Lung (tissue), 12 donors: Measurements from ENCODE around the gene FLVCR2. TPM values are rescaled to one million over a fixed set of nuclear protein-coding genes. Genes with fewer than 3 reads are reported as not detected.

Experiments used
- ATAC-seq: fragments of 200-7000 bp; cut with Tn5 transposase; one replicate; pipeline ENCODE4 v1.9.1; 2020; ENCODE audit warnings: moderate number of reproducible peaks; ENCODE audit not compliant: insufficient read depth, low FRiP score
- DNase-seq, 3 donors: peaks; one replicate each; pipeline ENCODE4 v3.0.0-alpha.2; 2013 to 2017
- H3K27ac ChIP-seq, 2 donors: one replicate each; pipeline ENCODE4 v1.5.1; 2013; ENCODE audit warnings: mild to moderate bottlenecking in 2 of 2, moderate library complexity in 2 of 2, control low read depth in 1 of 2, inconsistent platforms in 1 of 2, low read depth in 1 of 2, low read length in 1 of 2
- H3K27me3 ChIP-seq, 3 donors: one replicate each; pipeline ENCODE4 v1.5.1; 2013; ENCODE audit warnings: low read length in 2 of 3; ENCODE audit not compliant: control insufficient read depth in 3 of 3, insufficient read depth in 3 of 3
- H3K36me3 ChIP-seq, 4 donors: one replicate each; pipeline ENCODE4 v1.5.1; 2013; ENCODE audit warnings: low read length in 4 of 4, mild to moderate bottlenecking in 1 of 4, moderate library complexity in 1 of 4; ENCODE audit not compliant: control insufficient read depth in 4 of 4, insufficient read depth in 4 of 4
- H3K4me1 ChIP-seq, 5 donors: one replicate each; pipeline ENCODE4 v1.5.1; 2013; ENCODE audit warnings: low read length in 5 of 5, mild to moderate bottlenecking in 2 of 5, moderate library complexity in 1 of 5; ENCODE audit not compliant: control insufficient read depth in 5 of 5, insufficient read depth in 5 of 5
- H3K4me3 ChIP-seq: one replicate; pipeline ENCODE4 v1.5.1; 2013; ENCODE audit warnings: mild to moderate bottlenecking, control low read depth, moderate library complexity
- H3K9ac ChIP-seq, 2 donors: one replicate each; pipeline ENCODE4 v1.5.1; 2013; ENCODE audit warnings: low read length in 2 of 2, control low read depth in 1 of 2; ENCODE audit not compliant: insufficient read depth in 1 of 2
- H3K9me3 ChIP-seq, 4 donors: one replicate each; pipeline ENCODE4 v1.5.1; 2013; ENCODE audit warnings: low read length in 3 of 4, mild to moderate bottlenecking in 1 of 4, moderate library complexity in 1 of 4; ENCODE audit not compliant: control insufficient read depth in 4 of 4, insufficient read depth in 3 of 4
- WGBS, 2 donors: extraction: QIAGEN DNeasy Blood & Tissue Kit; methylation state at CpG; one replicate each; pipeline ENCODE4 v1.1.7; 2013; 5-methylcytosine and 5-hydroxymethylcytosine counted together
- polyA plus RNA-seq, 2 donors: library from polyadenylated mRNA; stranded (reverse); fragments of 200-250 nt; gene quantifications; one replicate each; pipeline ENCODE4 v1.2.1, GENCODE V29; 2013
- total RNA-seq, 2 donors: library from RNA; depleted of rRNA in 1 of 2; stranded (reverse); fragments of >200 nt in 1 of 2; gene quantifications; one replicate each; pipeline ENCODE4 v1.2.1, GENCODE V29; 2014 to 2021
- TF ChIP-seq, protein P1 (sequence below): IDR thresholded peaks from 2 replicates; pipeline ENCODE4 v1.5.1; 2012; ENCODE audit warnings: mild to moderate bottlenecking; ENCODE audit errors: control extremely low read depth, extremely low read depth
- donor health status: control.
- donor health status: control.
- donor health status: Bipolar disorder and iron deficiency.
- donor health status: healthy.
- donor health status: DM: yes; HTN: yes; CAD: no.

The FLVCR2 gene
- total and polyA plus RNA-seq, 4 donors: 4.7 to 37.6 (median 20.5) TPM

DNA sequence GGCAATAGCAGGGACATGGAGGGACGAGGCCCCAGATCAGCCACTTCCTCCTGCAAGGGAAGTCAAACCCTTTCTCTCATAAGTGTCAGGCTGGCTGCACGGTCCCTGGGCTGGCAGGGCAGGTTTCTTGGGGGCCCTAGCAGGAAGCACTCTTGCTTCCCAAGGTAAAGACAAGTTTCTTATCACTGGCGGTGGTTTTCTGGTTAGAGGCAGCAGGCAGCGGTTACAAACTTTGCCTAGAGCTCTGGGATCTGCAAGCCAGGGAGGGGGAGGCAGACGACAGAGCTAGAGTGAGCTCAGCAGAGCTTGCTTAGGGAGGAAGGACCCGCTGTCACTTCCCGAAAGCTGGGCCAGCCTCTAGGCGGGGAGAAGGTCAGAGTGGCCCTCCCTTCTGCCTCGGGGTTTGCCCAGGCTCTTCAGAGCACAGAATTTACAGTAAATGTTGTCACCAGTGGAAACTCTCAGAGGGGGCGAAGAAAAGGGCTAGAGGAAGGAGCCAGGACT lies 35.8 kb upstream of the FLVCR2 start:
- TF ChIP-seq, protein P1, sequence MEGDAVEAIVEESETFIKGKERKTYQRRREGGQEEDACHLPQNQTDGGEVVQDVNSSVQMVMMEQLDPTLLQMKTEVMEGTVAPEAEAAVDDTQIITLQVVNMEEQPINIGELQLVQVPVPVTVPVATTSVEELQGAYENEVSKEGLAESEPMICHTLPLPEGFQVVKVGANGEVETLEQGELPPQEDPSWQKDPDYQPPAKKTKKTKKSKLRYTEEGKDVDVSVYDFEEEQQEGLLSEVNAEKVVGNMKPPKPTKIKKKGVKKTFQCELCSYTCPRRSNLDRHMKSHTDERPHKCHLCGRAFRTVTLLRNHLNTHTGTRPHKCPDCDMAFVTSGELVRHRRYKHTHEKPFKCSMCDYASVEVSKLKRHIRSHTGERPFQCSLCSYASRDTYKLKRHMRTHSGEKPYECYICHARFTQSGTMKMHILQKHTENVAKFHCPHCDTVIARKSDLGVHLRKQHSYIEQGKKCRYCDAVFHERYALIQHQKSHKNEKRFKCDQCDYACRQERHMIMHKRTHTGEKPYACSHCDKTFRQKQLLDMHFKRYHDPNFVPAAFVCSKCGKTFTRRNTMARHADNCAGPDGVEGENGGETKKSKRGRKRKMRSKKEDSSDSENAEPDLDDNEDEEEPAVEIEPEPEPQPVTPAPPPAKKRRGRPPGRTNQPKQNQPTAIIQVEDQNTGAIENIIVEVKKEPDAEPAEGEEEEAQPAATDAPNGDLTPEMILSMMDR: no peak

DNA sequence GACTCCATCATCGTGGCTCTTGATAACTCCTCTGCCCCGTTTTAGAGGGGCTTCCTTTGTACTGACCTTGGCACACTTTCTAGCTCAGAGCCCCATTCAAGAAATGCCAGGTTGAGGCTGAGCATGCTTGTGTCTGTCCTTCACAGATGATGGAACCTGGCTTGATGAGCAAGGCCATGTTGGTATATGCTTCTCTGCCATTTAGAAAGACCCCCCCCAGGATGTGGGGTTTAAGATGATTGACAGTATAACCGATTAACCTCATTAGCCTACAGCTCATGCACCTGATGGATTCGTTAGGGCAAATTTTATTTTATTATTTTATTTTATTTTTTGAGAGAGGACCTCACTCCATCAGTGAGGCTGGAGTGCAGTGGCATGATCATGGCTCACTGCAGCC lies 35.2 kb upstream of the FLVCR2 start:
- ATAC-seq: no peak
- no peak overlapping the region for H3K9ac ChIP-seq
- 17 to 43% methylated on average over 4 of the region's 4 CpGs for WGBS, 2 donors

More for the DNA sequence above, 35.8 kb upstream of the FLVCR2 start:
- Histone ChIP-seq H3K9ac (no peak overlapping the region), H3K27ac (peak overlapping the region in 1 of 2 donors; percentile 92), H3K4me3 (no peak overlapping the region), H3K27me3 (no peaks in the 10 kb centered on the region), H3K36me3 (peaks cover 0 to 3% (median 0%) of the 10 kb centered on the region in 4 donors), H3K4me1 (peaks cover 0 to 10% (median 0%) of the 10 kb centered on the region in 5 donors), H3K9me3 (no peaks in the 10 kb centered on the region)
- WGBS, 2 donors: 10 to 11% methylated on average over 9 to 10 of the region's 10 CpGs
- peak; percentile 56 to 68 (median 61) for DNase-seq
- ATAC-seq: peak; percentile 97

DNA sequence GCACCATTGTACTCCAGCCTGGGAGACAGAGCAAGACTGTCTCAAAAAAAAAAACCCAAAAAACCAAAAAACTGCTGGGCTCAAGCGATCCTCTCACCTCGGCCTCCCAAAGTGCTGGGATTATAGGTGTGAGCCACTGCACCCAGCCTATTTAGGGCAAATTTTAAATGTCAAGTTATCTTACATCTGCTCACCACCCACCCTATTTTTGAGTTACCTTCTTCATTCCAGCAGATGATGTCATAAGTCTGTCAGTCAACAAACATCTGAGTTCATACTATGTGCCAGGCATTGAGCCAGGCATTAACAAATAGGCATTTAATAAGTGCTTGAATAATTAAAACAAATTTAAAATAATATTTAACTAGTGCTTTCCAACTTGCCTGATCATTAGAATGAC lies 34.6 kb upstream of the FLVCR2 start:
- Histone ChIP-seq H3K27ac (no peak overlapping the region), H3K27me3 (no peaks in the 10 kb centered on the region), H3K9me3 (no peaks in the 10 kb centered on the region), H3K36me3 (peaks cover 0 to 3% (median 0%) of the 10 kb centered on the region in 4 donors), H3K9ac (no peak overlapping the region), H3K4me1 (peaks cover 0 to 10% (median 0%) of the 10 kb centered on the region in 5 donors), H3K4me3 (no peak overlapping the region)
- TF ChIP-seq, protein P1: no peak
- 79 to 98% methylated on average over 2 of the region's 2 CpGs for WGBS, 2 donors
- ATAC-seq (no peak), DNase-seq (no peak)

More for the DNA sequence above, 35.2 kb upstream of the FLVCR2 start:
- peaks cover 0 to 3% (median 0%) of the 10 kb centered on the region in 4 donors for H3K36me3 ChIP-seq
- H3K9me3 ChIP-seq: no peaks in the 10 kb centered on the region
- no peaks in the 10 kb centered on the region for H3K27me3 ChIP-seq
- H3K4me3 ChIP-seq: no peak overlapping the region
- peaks cover 0 to 10% (median 0%) of the 10 kb centered on the region in 5 donors for H3K4me1 ChIP-seq
- DNase-seq: no peak
- TF ChIP-seq, protein P1: no peak
- peak overlapping the region in 1 of 2 donors; percentile 92 for H3K27ac ChIP-seq

DNA sequence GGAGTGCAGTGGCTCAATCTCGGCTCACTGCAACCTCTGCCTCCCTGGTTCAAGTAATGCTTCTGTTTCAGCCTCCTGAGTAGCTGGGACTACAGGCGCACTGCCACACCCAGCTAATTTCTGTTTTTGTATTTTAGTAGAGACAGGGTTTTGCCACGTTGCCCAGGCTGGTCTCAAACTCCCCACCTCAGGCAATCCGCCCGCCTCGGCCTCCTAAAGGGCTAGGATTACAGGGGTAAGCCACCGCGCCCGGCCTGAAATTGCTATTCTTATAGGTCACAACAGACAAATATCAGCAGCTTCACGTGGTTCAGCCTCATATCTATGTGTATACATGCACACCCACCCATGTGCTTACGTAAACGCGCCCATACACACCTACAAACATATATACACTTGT lies 32.5 kb upstream of the FLVCR2 start:
- TF ChIP-seq, protein P1: no peak

More for the DNA sequence above, 32.5 kb upstream of the FLVCR2 start:
- 93 to 96% methylated on average over 13 of the region's 13 CpGs for WGBS, 2 donors
- no peak for DNase-seq
- Histone ChIP-seq H3K9me3 (no peaks in the 10 kb centered on the region), H3K36me3 (peaks cover 0 to 3% (median 0%) of the 10 kb centered on the region in 4 donors), H3K4me1 (peaks cover 0 to 10% (median 0%) of the 10 kb centered on the region in 5 donors), H3K27ac (no peak overlapping the region), H3K4me3 (no peak overlapping the region), H3K27me3 (no peaks in the 10 kb centered on the region), H3K9ac (no peak overlapping the region)
- ATAC-seq: no peak
